ENCODE results near the gene CDK15.
A peak's percentile ranks its signal among the peaks of the same experiment; 100 is the strongest.
"Not testable (repeated sequence)": the region's sequence is repeated elsewhere in the genome, so short reads cannot be mapped to it uniquely, and the experiment has no call there.

Gene CDK15

DNA sequence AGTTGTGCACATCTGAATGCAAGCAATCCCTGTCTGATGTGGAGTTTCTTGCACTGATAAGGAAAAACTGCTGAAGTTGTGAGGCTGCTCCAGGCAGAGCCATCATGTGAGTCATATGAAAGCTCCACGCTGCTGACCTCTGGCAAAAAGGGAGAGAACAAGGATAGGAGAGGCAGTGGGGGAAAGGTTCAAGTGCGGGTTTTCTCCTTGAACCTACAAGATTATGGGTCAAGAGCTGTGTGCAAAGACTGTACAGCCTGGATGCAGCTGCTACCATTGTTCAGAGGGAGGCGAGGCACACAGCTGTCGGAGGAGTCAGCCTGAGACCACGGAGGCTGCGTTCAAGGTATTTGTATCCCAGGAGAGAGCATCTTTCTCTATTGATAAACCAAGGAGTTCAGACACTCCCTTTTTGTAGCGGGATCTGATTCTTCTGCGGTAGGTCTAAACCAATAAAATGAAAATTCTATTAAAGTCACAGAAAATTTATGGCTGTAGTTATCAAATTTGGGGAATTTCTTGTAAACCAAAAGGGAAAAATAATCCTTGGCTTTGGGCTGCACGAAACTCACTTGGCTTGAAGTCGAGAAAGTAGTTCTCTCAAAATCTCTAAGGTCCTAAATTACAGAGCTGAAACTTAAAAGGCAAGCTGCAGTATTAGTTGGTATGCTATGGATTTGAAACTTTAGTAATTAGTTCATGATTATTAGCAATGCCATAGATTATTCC lies at the start of gene CDK15:
CDK15 (plus strand) TSS at position 96 of the 729 bp plus-strand sequence; CDS start at position 224, 128 bp downstream.
- no peak for DNase-seq (ENCODE audit: low read depth, low spot score)

DNA sequence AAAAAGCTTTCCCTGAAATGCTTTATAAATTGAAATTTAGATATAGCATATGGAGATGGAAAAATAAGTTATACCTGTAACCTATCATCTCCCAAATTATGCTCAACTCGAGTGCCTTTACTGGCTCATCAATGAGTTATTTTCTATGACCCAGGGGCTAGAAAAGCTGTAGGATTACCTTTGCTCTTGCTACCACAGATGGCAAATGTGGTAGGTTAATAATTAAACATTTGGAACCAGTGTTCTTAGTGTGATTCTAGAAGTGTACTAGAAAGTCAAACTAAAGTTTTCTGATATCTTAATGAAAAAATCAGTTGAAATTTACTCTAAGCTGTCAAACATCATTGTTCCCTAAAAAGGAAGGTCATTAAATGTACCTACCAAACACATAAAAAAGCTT lies 48.1 kb upstream of the CDK15 start:
- no peak for DNase-seq (ENCODE audit: low read depth, low spot score)

DNA sequence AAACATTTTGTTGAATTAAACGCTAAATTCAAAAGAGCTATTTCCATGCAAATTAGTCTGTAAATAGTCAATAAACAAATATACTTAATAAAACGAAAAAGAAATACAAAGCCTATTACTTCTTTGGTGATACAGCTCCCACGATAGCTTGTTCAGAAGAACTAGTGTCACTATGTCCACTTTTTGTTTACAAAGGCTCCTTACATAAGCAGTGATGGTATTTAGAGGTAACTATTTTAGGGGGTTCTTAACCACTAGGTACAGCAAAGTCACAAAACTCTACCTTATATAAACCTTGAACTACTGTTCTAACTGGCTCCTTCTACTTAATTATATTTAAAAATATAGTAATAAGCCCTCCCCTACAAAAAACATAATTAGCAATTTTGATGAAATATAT lies 47.5 kb upstream of the CDK15 start:
- DNase-seq (ENCODE audit: low read depth, low spot score), result no peak

DNA sequence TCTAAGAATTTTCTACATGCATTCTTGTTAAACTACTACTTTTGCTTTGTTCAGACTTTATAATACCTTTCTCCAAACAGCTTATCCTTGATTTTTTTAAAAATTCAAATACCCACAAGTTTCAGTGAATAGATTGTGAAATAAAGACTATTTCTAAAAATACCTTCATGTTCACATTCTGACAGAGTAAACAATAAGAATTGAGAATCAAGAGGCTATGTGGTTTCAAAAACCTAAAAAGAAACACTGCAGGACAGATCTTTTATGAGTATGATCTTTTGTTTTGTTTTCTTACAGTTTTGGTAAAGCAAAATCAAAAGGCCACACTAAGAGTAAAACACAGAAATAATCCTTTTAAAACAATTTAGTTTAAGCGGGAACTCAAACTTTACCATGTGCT lies 46.8 kb upstream of the CDK15 start:
- no peak for DNase-seq (ENCODE audit: low read depth, low spot score)

DNA sequence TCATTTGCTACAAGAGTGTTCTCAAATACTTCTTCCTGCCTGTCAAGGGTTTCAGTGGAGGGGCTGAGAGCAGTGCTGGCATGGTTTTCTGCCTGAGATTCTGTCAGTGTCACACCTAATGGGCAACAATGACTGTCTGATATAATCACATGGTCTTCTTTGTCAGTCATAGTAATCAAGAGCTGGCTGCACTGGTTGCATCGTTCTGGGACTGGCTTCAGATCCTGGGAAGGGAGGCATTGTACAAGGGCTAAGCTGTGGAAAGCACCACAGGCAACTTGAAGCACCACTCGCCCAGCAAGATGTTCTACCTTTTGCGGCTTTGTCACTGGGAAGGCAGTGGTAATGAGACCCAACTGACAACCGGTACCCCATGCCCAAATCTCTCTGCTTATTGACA lies 45.2 kb upstream of the CDK15 start:
- DNase-seq (ENCODE audit: low read depth, low spot score), result no peak

DNA sequence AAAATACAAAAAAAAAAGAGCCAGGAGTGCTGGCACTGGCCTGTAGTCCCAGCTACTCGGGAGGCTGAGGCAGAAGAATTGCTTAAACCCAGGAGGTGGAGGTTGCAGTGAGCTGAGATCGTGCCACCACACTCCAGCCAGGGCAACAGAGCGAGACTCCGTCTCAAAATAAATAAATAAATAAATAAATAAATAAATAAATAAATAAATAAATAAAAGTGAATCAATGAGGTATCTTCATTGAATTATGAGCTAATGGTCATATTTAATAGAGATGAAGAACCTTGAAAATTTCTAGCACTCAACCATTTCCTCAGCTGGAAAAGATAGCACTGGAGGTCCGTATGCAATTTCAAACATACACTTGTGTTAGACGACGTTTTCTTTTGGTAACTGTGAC lies 41.9 kb upstream of the CDK15 start:
- not testable (repeated sequence) for DNase-seq (ENCODE audit: low read depth, low spot score)

DNA sequence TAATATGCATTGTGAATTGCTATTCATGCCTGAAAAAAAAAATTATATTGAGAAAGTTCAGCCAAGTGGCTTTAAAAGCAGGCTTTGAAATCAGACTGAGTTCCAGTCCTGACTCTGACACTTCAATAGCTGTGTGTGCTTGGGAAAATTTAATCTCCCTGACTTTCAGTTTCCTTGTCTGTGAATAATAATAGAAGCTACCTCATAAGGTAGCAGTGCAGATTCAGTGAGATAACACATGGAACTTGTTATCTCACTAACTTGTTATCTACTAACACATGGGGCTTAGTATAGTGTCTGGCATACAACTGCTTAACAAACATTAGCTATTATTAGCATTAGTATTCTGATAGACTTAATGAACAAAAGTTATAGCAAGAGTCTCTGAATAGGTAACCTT lies 40.5 kb upstream of the CDK15 start:
- no peak for DNase-seq (ENCODE audit: low read depth, low spot score)

DNA sequence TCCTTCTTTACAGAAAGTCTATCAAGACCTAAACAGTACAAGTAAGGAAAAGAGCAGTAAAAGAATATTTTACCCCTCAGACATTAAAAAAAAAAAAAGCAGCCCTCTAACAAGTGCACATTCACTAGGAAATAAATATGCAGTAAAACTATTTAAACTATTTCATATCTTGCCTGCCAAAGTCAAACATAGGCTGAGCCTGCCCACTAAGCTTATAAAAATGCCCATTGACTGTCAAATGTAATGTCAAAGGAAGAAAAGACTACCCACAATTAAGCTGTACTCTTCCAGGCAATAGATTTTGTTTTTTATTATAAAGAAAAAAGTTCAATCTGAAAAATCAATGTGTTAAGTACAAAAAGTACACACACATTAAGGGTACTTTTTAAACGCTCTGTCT lies 37.4 kb upstream of the CDK15 start:
- no peak for DNase-seq (ENCODE audit: low read depth, low spot score)

DNA sequence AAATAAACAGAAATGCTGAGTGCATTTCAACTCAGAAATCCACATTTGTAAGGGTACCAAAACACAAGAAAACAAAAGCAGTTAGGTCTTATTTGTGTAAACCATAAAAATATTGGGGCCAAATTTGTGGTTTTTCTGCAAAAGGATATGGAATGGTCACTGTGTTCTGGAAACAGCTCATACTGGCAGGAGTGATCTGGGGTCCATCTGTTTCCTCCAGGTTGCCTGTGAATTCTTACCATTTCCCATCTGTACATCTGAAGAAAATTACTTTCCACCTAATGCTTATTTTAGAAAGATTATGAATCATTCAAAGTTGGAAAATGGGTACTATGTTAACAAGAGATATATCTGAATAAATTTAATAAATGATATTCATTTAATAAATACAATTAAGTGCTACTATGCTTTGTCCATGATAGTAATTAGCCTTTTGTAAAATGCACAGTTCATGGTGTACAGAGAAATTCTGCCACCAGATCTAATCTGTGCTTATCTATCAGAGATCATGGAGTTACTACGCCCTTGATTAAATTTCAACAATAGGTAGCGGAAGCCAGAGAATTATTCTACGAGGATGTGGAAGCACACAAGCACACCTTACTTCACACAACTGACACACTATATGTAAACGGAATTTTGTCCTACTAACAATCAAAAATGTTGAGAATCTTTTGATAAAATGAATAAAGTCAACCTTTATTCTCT lies 36.5 kb upstream of the CDK15 start:
- no peak for DNase-seq (ENCODE audit: low read depth, low spot score)

DNA sequence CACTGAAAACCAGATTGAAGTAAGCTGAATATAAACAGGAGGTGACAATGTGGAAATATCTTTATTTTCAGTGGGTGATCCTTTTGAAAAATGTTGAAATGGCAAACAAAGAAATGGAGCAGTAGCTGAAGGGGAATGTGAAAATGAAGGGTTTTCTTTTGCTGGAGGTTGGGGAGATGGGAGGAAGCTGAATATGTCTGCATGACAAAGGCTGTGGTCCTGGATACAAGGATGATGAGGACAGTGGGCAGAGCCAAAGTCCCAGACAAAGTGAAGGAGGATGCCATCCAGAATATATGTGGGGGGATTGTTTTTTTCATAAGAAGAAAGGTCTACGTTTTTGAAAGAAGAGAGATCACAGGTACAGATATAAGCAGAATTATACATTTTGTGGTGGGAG lies 32.3 kb upstream of the CDK15 start:
- no peak for DNase-seq (ENCODE audit: low read depth, low spot score)

DNA sequence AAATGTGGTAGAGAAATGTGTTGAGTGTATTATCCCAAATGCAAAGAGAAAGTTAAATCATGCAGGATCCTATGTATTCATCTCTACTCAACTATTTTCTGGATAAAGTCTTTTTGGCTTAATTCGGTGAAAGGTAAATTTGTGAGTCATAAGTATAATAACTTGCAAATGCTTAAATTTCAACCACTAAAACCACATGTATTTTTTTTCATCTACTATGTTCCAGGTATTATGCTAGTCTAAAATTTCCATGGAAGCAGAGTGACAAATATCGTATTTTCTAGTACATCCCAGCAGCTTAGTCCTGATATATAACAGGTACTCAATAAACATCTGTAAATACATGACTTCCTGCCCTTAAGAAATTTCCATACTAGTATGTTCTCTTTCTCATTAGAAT lies 31.8 kb upstream of the CDK15 start:
- DNase-seq (ENCODE audit: low read depth, low spot score), result no peak

DNA sequence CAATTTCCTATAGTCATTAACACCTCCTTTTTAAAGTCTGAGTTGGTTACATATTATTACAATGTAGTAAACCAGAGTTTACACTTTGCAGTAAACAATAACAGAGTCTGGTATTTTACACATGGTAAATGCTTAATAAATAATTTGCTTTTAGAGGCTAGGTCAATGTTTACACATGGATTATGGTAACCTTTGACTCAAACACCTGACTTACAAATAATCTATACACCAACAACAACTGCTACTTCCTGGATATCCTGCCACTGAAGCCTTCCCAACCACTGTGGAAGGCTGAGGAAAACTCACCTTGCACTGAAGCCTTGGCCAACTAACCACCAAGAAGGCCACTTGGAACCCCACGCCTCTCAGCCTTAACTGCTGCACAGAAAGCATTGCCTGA lies 31.0 kb upstream of the CDK15 start:
- DNase-seq (ENCODE audit: low read depth, low spot score), result no peak

DNA sequence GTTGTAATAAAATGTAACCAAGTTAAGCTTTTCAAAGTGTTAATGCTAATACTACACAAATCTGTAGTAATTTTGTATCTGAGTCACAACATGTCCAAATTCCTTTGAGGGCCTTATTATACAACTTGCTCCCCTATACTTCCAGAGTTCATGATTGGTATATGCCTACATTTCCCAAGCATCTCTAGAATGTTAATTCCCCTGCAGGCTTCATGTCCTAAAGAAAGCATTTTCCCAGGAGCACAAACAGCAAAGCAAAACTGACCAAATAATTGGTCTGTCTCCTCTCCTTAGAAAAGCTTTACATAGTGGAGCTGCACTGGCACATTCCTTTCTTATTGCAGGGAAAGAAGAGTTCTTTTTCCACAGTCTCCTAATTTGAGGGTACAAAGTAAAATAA lies 29.3 kb upstream of the CDK15 start:
- DNase-seq (ENCODE audit: low read depth, low spot score), result no peak

DNA sequence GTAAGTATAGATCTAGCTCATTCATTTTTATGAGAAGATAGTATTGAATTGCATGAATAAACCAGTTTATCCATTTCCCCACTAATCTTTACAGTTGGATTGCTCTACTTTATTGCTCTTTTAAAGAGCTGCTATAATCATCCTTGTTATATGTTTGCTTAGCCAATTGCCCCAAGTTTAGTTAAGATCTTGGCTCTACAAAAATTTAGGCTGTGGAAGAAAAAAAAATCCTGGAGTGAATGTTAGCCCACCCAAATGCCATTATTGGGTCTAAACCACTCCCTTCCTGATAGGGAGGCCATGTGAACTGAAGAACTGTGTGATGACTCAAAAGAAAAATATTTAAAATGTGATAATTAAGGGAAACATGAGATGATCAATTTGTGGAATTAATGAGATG lies 28.5 kb upstream of the CDK15 start:
- DNase-seq (ENCODE audit: low read depth, low spot score), result no peak

DNA sequence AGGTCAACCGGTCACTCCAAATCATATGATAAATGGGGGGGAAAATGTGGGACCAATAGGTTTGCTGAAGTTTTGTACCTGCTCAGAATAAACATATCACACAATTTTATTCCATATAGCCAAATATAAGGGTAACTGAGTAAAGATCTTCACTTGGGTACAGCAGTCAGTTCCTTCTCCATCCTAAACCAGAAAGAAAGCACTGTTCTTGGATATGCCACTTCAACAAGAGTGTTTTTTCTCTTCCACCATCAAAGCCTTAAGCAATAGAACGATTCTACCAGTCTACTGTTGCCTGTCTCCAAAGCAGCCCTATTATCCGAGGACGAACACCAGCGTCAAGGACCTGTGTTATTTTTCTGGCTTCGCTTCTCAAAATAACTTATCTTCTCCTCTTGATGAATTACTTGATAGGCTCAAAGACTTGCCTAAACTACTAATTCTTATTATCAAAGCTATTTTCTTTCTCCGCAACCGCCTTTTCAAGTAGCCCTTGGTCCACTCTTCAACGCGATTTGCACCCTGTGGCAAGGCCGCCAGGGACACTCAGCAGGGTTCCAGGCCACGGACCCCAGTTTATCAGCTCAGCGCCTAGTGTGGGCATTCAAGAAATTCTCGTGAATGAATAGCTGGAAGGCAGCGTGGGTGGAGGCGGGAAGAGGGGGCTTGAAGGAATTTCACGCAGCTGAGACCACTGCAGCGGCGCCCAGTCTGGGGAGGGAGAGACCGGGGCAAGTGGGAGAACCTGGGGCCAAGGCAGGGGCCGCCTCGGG lies 26.2 kb upstream of the CDK15 start:
- DNase-seq (ENCODE audit: low read depth, low spot score), result no peak

DNA sequence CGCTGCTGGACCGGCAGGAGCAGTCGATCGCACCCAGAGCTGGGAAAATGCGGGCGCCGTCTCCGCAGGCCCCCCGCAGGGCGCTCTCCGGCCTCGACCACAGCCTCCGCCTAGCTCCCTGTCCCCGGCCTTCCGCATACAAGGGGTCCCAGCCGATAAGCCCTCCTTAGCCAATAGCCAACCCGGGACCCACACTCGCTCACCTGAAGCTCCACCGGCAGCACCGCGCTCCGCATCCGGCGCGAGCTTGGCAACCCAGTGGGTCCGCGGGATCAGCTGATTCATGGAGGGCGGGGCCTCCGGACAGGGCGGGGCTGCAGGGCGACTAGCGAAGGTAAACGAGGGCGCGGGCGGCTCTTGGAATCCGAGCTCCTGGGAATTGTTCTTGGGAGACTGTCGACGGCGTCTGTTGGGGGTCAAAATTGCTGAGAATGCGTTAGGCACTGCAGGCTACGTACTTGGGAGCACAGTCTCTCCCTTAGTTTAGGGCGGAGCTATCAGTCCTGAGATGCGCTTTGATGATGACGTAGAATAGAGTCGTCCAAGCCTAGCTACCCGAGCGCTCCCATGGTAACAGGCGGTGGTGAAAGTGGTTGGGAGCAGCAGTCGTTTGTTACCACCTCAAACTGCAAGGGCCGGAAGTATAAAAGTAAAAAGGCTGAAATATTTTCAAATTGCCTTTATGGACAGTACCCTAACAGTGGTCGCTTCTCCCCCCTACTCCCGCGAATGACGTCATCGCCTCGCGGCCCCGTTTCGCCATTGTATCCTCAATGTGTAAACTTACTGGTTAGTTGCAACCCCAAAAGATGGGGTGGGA lies 25.5 kb upstream of the CDK15 start, which contains the start of gene ALS2:
ALS2 (minus strand) TSS at position 260 of the 820 bp plus-strand sequence. CDS start 12,048 bp downstream, outside the sequence.
- DNase-seq (ENCODE audit: low read depth, low spot score), result peak; percentile 83

DNA sequence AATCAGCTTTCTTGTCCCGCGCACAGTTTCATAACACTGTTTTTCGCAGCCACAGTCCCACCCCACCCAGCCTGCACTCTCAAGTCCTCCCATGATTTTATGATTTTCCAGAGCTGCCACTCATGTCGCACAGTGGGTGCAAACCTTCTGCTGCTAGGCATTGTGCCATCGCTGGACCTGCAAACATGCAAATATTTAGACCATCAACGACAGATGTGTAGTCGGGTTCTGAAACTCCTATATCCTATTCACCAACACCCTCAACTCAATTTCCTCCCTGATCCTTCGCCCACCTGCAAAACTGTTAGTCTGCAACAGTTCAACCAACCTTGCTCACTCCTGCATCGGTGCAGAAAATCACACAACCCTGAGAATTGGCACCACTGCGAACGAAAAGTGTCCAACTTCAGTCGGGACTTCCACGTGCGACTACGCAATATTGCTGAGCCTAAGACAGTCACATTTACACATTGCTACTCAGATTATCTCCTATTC lies 24.7 kb upstream of the CDK15 start:
- DNase-seq (ENCODE audit: low read depth, low spot score), result no peak

DNA sequence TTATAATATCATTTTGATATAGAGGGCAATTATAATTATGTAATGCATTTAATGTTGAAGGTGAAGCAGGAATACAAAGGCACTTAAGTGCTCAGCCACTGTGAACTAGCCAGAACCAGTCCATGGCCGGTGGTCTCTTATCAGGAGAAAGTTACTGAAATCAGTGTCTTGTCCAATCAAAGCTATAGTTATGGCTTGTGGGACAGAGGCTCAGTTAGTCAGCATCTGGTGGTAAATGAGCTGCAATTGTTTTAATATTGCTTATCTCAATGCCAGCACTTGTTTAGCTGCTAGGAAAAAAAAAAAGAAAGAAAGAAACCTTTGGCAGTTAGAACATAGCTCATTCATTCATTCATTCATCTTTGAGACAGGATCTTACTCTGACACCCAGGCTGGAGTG lies 21.8 kb upstream of the CDK15 start:
- no peak for DNase-seq (ENCODE audit: low read depth, low spot score)

DNA sequence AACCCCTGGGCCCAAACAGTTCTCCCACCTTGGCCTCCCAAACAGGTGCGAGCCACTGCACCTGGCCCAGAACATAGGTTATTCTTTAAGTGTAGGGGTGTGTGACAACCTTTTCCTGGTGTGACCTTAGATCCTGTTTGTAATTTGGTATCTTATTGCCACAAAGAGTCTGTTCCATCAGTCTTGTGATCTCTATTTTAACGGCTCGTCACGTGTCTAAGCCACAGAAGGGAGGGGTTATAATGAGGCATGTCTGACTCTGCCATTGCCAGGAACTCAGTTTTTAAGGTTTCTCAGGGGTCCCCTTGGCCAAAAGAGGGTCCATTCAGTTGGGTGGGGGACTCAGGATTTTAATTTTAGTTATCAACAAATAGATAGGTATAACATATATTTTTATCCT lies 21.2 kb upstream of the CDK15 start:
- no peak for DNase-seq (ENCODE audit: low read depth, low spot score)

DNA sequence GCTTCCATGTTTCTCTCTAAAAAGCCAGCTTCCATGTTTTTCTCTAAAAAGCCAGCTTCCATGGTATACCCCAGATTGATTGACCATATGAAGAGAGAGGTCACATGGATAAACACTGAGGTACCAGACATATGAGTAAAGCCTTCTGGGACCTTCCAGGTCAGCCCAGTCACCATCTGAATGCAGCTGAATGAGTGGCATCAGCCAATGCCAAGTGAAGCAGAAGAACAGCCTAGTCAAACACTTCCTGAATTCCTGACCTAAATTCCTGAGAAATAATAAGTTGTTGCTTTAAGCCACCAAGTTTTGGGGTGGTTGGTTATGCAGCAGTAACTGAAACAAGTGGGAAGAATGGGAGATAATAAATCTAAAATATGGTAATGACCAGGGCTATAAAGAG lies 19.9 kb upstream of the CDK15 start:
- no peak for DNase-seq (ENCODE audit: low read depth, low spot score)

DNA sequence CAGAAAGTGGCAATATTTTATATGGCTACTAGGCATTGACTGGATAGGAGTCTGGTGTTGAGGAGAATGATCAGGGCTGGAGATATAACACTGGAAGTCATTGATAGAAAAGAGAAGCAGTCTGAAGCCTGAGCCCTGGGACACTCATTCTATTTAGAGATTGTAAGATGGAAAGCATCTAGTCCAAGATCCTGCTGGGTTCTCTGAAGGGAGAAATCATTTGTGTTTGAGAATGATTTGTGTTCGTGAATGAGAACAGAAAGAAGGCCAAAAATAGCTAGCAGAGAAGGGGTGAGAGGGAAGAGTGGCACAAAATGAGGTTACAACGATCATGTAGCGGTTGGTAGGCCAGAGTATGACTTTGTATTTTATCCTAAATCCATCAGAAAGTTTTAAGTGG lies 18.0 kb upstream of the CDK15 start:
- DNase-seq (ENCODE audit: low read depth, low spot score), result no peak

DNA sequence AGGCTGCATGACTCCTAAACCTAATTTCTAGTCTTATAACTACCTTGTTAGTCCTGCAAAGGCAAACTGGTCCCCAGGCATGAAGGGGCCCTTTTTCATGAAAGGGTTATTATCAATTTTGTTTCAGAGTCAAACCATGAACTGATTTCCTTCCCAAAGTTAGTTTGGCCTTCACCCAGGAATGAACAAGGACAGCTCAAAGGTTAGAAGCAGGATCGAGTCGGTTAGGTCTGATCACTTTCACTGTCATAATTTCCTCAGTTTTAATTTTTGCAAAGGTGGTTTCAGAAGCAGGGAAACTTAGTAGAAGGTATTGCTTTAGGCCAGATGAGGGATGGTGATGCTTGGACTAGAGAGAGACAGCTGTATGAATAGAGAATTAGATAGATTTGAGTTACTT lies 16.9 kb upstream of the CDK15 start:
- no peak for DNase-seq (ENCODE audit: low read depth, low spot score)

All from activated naive CD8-positive, alpha-beta T cell treated with anti-CD3 and anti-CD28 coated beads, Interleukin-2, amount 50 U/mL, for 16 hours (primary cell).